GM18858 (cell line): ENCODE data around the gene ARHGAP32.

Source experiments
- ATAC-seq: cut with Tn5 transposase; IDR thresholded peaks from one replicate; pipeline ENCODE4 v1.9.1; 2021; ENCODE audit not compliant: unreplicated experiment

Gene ARHGAP32

GRCh38 chr11:129117595-129118350 lies 74.4 kb downstream of the ARHGAP32 start:
- no peak for ATAC-seq

- ATAC-seq: no peak
Observed at GRCh38 chr11:129115652-129116586, 76.2 kb downstream of the ARHGAP32 start.

GRCh38 chr11:129109701-129110100 lies 82.4 kb downstream of the ARHGAP32 start:
- ATAC-seq: no peak

GRCh38 chr11:129106788-129107187 lies 85.3 kb downstream of the ARHGAP32 start:
- ATAC-seq: no peak

GRCh38 chr11:129102756-129103155 lies 89.4 kb downstream of the ARHGAP32 start:
- ATAC-seq: no peak

GRCh38 chr11:129102225-129102624 lies 89.9 kb downstream of the ARHGAP32 start:
- no peak for ATAC-seq

GRCh38 chr11:129093283-129093682 lies 98.8 kb downstream of the ARHGAP32 start:
- ATAC-seq: no peak

- ATAC-seq: no peak
Observed at GRCh38 chr11:129090056-129090455, 102.1 kb downstream of the ARHGAP32 start.

GRCh38 chr11:129089279-129089678 lies 102.8 kb downstream of the ARHGAP32 start:
- no peak for ATAC-seq

- ATAC-seq: no peak
Observed at GRCh38 chr11:129086976-129087375, 105.1 kb downstream of the ARHGAP32 start.

GRCh38 chr11:129077191-129077590 lies 114.9 kb downstream of the ARHGAP32 start:
- ATAC-seq: no peak

GRCh38 chr11:129075757-129076156 lies 116.4 kb downstream of the ARHGAP32 start:
- ATAC-seq: no peak

GRCh38 chr11:129067454-129067853 lies 124.7 kb downstream of the ARHGAP32 start:
- no peak for ATAC-seq

GRCh38 chr11:129066229-129066628 lies 125.9 kb downstream of the ARHGAP32 start:
- ATAC-seq: no peak

GRCh38 chr11:129063118-129063517 lies 129.0 kb downstream of the ARHGAP32 start:
- no peak for ATAC-seq

- no peak for ATAC-seq
Observed at GRCh38 chr11:129061492-129062230, 130.5 kb downstream of the ARHGAP32 start.

GRCh38 chr11:129056916-129057315 lies 135.2 kb downstream of the ARHGAP32 start:
- no peak for ATAC-seq

GRCh38 chr11:129055196-129055595 lies 136.9 kb downstream of the ARHGAP32 start:
- no peak for ATAC-seq

GRCh38 chr11:129048911-129049310 lies 143.2 kb downstream of the ARHGAP32 start:
- ATAC-seq: no peak

GRCh38 chr11:129045150-129045549 lies 147.0 kb downstream of the ARHGAP32 start:
- ATAC-seq: no peak

- no peak for ATAC-seq
Observed at GRCh38 chr11:129042503-129042902, 149.6 kb downstream of the ARHGAP32 start.
